Glutamatergic neuron (in vitro differentiated cells): Measurements from ENCODE around the gene XIRP1. TPM values are rescaled to one million over a fixed set of nuclear protein-coding genes. Genes with fewer than 3 reads are reported as not detected.

Experiments
- DNase-seq: peaks from one replicate; pipeline ENCODE4 v3.0.0; 2022
- H3K27ac Mint-ChIP-seq: one replicate; pipeline ENCODE4 v1.8.0; 2020; ENCODE audit warnings: mild to moderate bottlenecking, mixed read lengths, inconsistent platforms; ENCODE audit not compliant: unreplicated experiment
- H3K27me3 Mint-ChIP-seq: one replicate; pipeline ENCODE4 v1.8.0; 2020; ENCODE audit warnings: mild to moderate bottlenecking, moderate library complexity, mixed read lengths, inconsistent platforms; ENCODE audit not compliant: unreplicated experiment
- H3K36me3 Mint-ChIP-seq: one replicate; pipeline ENCODE4 v1.8.0; 2020; ENCODE audit warnings: mild to moderate bottlenecking, mixed read lengths, inconsistent platforms; ENCODE audit not compliant: unreplicated experiment
- H3K4me1 Mint-ChIP-seq: one replicate; pipeline ENCODE4 v1.8.0; 2020; ENCODE audit warnings: mild to moderate bottlenecking, low read depth, mixed read lengths, inconsistent platforms; ENCODE audit not compliant: unreplicated experiment
- H3K4me3 Mint-ChIP-seq: one replicate; pipeline ENCODE4 v1.8.0; 2020; ENCODE audit warnings: mild to moderate bottlenecking, mixed read lengths, inconsistent platforms; ENCODE audit not compliant: unreplicated experiment
- H3K9me3 Mint-ChIP-seq: one replicate; pipeline ENCODE4 v1.8.0; 2020; ENCODE audit warnings: mild to moderate bottlenecking, moderate library complexity, mixed read lengths, inconsistent platforms; ENCODE audit not compliant: unreplicated experiment
- total RNA-seq: library from RNA; stranded (reverse); fragmentation: NEBNext Ultra II Directional; extraction: Animal tissue kit (Norgen Biotek cat#: 25700); gene quantifications from one replicate; pipeline ENCODE4 v1.2.1, GENCODE V29; 2021; ENCODE audit not compliant: unreplicated experiment
- TF ChIP-seq, protein P1 (sequence below): fragments of 200-600 bp; sonication (generic); IDR thresholded peaks from one replicate; pipeline ENCODE4 v1.5.0; 2021; ENCODE audit not compliant: partially characterized antibody, unreplicated experiment

The XIRP1 gene
- total RNA-seq, 1 donor from 2014 or later: 0.34 TPM

DNA sequence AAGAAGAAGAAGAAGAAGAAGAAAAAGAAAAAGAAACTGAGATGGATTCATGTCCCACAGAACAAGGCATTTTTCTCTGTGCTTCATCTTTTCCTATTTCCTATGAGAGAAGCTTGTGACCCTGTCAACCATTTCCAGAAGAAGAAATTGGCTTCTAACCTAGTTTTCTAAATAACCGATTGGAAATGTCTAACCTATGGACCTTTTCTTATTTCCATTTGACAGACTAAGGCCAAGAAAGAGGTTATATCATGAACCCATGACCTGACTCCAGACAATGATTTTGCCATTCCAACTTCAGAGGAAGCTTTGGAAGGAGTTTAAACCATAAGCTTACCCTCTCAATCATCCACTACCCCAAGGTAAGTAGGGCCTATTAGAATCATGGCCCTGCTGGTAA, 22.7 kb downstream of the XIRP1 start:
- Mint-ChIP-seq H3K27me3 (no peaks in the 10 kb centered on the region), H3K27ac (no peak overlapping the region), H3K36me3 (no peaks in the 10 kb centered on the region), H3K4me1 (no peaks in the 10 kb centered on the region), H3K9me3 (peaks cover 3% of the 10 kb centered on the region), H3K4me3 (no peak overlapping the region)
- TF ChIP-seq, protein P1, sequence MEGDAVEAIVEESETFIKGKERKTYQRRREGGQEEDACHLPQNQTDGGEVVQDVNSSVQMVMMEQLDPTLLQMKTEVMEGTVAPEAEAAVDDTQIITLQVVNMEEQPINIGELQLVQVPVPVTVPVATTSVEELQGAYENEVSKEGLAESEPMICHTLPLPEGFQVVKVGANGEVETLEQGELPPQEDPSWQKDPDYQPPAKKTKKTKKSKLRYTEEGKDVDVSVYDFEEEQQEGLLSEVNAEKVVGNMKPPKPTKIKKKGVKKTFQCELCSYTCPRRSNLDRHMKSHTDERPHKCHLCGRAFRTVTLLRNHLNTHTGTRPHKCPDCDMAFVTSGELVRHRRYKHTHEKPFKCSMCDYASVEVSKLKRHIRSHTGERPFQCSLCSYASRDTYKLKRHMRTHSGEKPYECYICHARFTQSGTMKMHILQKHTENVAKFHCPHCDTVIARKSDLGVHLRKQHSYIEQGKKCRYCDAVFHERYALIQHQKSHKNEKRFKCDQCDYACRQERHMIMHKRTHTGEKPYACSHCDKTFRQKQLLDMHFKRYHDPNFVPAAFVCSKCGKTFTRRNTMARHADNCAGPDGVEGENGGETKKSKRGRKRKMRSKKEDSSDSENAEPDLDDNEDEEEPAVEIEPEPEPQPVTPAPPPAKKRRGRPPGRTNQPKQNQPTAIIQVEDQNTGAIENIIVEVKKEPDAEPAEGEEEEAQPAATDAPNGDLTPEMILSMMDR: no peak
- DNase-seq: no peak

DNA sequence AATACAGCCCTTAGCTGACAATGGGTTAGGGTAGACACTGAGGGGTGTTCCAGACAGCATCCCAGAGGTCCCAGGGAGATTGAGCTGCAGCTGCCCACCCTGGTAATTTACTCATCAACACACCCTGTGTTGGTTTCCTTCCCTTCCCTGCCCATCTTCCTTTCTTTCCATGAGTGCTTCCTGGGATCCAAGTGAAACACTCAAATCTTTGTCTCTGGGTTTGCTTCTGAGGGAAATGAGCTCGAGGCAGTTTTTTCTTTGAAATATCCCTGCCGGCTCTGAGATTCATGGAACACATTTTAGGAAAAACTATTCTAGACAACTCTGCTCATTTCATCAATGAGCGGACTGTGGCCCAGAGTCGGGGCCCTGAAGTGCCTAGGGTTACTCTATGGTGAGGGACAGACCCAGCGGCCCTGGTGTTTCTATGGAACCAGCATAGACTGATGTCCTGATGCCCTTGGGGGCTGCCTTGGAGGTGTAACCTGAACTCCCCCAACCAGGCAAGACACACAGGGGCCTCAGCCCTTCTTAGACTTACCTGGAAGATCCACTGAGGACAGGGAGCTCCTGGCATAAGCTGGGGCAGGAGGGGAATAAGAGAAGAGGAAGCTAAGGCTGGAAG, 24.1 kb downstream of the XIRP1 start:
- Mint-ChIP-seq H3K9me3 (peaks cover 3% of the 10 kb centered on the region), H3K36me3 (no peaks in the 10 kb centered on the region), H3K27me3 (no peaks in the 10 kb centered on the region), H3K4me1 (no peaks in the 10 kb centered on the region), H3K27ac (no peak overlapping the region), H3K4me3 (no peak overlapping the region)
- TF ChIP-seq, protein P1: no peak
- DNase-seq: no peak

GRCh38 chr3:39166932-39167532, 25.4 kb downstream of the XIRP1 start:
- Mint-ChIP-seq H3K27ac (no peak overlapping the region), H3K9me3 (no peaks in the 10 kb centered on the region)
- DNase-seq: no peak

GRCh38 chr3:39166134-39166710, 26.2 kb downstream of the XIRP1 start:
- H3K27ac Mint-ChIP-seq: no peak overlapping the region
- H3K4me1 Mint-ChIP-seq: no peaks in the 10 kb centered on the region

More at GRCh38 chr3:39166932-39167532, 25.4 kb downstream of the XIRP1 start:
- no peak overlapping the region for H3K4me3 Mint-ChIP-seq
- no peaks in the 10 kb centered on the region for H3K4me1 Mint-ChIP-seq
- H3K27me3 Mint-ChIP-seq: no peaks in the 10 kb centered on the region
- H3K36me3 Mint-ChIP-seq: no peaks in the 10 kb centered on the region
- TF ChIP-seq, protein P1: no peak

DNA sequence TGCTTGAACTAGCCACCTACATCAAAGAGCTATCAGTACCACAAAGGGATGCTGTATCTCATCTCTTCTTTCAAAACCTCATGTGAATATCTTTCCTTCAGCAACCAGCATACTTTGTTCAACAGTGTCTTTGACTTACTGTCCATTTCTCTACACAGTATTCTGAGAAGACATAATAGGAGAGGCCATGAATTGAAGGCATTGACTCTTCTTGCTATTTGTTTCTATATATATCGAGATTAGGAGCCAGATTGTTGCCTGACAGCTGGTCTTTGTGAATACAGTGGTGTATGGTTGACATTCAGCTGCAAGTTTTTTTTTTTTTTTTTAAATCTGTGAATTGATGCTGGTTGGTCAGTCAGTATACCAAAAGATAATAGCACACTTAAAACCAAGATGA, 26.9 kb downstream of the XIRP1 start:
- Mint-ChIP-seq H3K9me3 (no peaks in the 10 kb centered on the region), H3K36me3 (no peaks in the 10 kb centered on the region)

More at GRCh38 chr3:39166134-39166710, 26.2 kb downstream of the XIRP1 start:
- TF ChIP-seq, protein P1: no peak
- H3K9me3 Mint-ChIP-seq: no peaks in the 10 kb centered on the region
- H3K4me3 Mint-ChIP-seq: no peak overlapping the region
- no peaks in the 10 kb centered on the region for H3K27me3 Mint-ChIP-seq
- DNase-seq: no peak
- H3K36me3 Mint-ChIP-seq: no peaks in the 10 kb centered on the region

More for the DNA sequence above, 26.9 kb downstream of the XIRP1 start:
- Mint-ChIP-seq H3K4me1 (no peaks in the 10 kb centered on the region), H3K27me3 (no peaks in the 10 kb centered on the region), H3K4me3 (no peak overlapping the region), H3K27ac (no peak overlapping the region)
- DNase-seq: no peak
- TF ChIP-seq, protein P1: no peak
